NCI-H524 (cell line): ENCODE measurements around the gene DMRT3.

Experiments
- DNase-seq, 2 experiments: peaks; one replicate each; lab custom pipeline; 2025; lab: John Stamatoyannopoulos, UW

DMRT3 gene

DNA sequence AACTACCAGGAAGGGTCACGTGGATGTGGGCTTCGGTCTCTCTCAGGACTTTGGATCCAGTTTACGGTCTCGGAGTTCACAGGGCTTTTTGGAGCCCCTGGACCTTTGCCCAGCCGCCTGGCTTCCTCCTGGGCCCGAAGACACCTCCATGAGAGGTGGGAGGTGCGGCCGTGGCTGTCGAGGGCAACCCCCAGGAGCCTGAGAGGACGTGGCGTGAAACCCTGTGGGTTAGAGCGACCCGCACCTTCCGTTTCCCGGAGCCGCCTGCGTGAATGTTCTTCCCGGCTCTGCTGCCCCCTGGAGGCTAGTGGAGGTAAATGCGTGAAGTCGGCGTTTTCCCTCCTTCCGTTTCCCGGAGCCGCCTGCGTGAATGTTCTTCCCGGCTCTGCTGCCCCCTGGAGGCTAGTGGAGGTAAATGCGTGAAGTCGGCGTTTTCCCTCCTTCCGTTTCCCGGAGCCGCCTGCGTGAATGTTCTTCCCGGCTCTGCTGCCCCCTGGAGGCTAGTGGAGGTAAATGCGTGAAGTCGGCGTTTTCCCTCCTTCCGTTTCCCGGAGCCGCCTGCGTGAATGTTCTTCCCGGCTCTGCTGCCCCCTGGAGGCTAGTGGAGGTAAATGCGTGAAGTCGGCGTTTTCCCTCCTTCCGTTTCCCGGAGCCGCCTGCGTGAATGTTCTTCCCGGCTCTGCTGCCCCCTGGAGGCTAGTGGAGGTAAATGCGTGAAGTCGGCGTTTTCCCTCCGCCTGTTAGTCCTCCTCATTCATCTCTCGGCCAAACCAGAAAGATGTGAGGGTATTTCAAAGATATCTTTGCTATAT lies 22.1 kb downstream of the DMRT3 start:
- DNase-seq = peak in 1 of 2 experiments; percentile 26

DNA sequence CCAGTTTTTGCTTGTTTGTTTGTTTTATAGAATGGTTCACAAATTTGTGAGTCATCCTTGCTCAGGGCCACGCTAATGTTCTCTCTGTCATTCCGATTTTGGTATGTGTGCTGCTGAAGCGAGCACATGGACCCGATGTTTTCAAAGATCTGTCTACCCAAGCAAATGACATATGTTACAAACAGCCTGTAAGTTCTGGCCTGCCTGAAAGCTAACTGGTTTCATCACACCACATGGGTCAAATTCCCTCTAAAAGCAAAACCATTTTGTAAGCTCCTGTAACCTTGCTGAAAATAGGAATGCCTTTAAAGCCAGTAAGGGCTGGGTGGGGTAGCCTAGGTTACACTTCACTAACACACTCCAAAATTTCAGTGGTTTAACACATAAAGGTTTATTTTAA lies 25.4 kb downstream of the DMRT3 start:
- DNase-seq = no peak

DNA sequence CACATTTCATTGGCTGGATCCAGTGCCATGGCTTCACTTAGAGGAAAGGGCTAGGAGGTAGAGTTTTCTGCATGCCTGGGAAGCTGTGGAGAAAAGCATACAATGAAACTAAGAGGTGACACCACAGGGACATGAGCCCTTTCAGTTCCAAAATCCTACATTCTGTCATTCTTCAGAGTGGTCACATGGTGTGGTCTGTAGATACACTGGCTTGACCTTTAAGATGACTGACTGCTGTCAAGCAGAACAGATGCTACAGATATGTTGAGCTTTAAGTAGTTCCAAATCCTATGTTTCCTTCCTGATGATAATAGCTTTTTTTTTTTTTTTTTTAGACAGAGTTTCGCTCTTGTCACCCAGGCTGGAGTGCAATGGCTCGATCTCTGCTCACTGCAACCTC lies 26.2 kb downstream of the DMRT3 start:
- DNase-seq = no peak

DNA sequence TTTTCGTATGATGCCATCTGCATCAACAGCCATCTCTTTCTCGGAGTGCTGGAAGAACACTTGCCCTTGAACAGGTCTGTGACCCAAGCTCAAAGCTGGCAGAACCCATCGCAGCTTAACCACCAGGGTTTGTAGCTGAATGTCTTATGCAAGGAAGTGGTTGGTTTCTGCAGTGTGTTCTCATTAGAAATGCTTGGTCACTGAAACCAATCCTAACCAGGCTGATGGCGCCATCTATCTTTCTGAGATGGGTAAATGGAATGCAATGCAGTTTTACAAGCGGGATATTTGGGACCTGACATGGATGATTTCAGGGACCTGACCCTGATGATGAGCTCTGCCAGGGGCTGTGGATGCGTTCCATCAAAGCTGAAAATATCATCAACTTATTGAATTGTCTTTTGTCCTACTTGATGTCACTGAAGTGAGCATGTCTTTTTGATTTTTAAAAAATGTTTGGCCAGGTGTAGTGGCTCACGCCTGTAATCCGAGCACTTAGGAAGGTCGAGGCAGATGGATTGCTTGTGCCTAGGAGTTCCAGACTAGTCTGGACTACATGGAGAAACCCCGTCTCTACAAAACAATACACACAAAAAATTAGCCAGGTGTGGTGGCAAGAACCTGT lies 28.7 kb downstream of the DMRT3 start:
- peak in 1 of 2 experiments; percentile 70 for DNase-seq

DNA sequence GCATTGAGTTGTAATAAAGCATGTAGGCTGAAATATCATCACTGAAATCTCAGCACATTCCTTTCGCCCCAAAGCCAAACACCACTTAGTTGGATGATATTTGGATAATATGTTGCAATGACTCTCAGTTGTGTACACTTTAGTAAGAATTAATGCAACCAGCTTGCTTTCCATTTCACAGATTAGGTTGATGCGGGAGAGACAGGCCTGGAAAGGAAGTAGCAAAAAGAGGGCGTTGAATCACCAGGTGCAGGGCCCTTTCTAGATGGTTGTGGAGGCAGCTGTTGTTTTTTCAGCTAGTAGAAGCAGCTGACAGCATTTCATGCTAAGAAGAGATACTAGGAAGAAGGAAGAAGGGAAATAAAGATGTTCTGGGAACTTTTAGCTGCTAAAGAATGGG lies 30.9 kb downstream of the DMRT3 start:
- no peak for DNase-seq

DNA sequence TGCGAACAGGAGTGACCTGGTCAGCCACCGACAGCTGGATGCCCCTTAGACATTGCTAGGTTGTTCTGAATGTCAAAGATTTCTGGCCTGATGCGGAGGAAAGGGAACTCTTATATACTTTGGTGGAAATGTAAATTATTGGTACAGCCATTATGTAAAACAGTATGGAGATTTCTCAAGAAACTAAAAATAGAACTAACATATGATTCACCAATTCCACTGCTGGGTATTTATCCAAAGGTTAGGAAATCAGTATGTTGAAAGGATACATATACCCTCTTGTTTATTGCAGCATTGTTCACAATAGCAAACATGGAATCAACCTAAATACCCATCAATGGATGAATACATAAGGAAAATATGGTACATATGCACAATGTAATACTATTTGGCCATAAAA lies 31.8 kb downstream of the DMRT3 start:
- no peak for DNase-seq

DNA sequence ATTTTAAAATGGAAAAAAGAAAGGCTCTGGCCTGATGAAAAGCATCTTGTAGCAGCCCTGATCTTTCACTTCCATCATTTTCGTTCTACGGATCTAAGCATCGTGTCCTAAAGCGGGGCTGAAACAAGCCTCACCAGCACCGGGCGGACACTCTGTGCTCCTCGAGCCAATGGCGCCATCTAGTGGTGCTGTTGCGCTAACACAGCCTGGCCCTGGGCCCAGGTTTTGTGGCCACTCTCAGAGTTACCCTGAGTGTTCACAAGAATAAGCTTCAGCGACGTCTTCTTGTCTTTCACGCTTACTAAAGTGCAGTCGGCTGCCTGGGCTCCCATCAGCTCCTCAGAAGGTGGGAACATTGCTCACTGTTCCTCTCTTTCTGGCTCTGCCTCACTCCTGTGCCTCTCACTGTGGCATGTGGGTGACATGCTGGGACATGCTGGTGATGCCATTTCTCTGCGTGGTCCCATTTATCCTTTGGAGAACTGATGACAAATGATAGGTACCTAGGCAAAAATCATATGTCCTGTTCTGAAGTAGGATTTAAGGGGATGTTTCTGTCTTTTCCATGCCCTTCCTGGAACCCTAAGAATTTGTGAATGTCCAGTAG lies 32.7 kb downstream of the DMRT3 start:
- DNase-seq = peak; percentile 59 to 76

DNA sequence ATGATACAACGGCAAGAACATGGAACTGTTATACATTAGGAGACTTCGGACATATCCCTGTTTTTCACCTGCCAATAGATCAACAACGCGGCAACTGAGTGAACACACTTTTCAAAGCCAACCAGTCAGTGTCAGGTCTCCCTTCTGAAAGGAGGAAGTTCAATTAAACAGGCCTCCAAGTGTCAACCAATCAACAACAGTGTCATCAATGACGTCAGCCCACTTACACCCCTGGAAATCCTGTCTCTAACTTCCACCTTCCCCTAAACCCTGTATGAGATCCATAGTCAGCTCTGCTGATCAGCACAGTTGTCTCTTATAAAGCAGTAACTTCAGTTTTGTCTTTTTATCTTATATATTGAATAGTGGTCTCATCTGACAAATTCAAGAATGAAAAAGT lies 36.6 kb downstream of the DMRT3 start:
- no peak for DNase-seq

DNA sequence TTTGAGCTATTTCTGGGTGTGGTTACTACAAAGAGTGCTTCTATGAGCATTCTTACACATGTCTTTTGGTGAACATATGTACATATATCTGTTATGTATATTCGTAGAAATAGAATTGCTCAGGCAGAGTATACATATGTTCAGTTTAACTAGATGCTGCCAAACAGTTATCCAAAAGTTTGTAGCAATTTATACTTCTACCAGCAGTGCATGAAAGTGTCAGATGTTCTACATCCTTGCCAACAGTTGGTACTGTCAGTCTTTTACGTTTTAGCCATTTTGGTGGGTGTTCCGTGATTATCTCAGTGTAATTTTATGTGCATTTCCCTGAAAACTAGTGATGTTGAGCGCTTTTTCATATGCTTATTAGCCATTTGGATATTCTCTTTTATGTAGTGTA lies 37.8 kb downstream of the DMRT3 start:
- DNase-seq = no peak

DNA sequence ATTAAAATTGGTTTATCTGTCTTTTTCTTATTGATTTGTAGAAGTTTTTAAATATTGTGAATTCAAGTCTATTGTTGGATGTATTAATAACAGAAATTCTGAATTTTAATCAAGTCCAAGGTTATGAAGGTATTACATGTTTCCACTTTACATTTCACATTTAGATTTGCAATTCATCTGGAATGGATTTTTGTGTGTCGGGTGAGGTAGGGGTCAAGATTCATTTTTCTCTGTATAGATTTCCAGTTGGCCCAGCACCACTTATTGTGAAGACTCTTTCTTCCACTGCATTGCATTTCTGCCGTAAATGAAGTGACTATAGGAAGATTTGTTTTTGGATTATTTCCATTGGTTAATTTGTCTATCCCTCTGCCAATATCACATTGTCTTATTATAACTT lies 38.2 kb downstream of the DMRT3 start:
- no peak for DNase-seq

DNA sequence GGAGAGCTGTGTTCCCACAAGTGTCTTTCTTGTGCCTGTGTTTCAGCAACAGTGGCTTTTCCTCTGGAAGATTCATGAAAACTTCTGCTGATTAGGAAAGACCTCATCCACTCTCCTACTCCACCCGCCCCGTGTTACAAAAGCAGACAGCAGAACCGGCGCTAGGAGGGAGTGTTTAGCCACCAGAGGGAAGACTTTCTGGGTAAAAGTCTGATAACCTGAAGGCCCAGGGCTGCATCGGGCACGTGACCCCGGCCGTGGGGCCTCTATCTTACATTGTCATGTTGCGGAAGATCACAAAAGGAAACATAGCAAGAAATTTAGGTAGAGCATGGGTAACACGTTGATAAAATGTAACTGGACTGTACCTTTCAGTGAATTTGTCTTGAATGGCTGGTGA lies 41.7 kb downstream of the DMRT3 start:
- DNase-seq = peak in 1 of 2 experiments; percentile 63

DNA sequence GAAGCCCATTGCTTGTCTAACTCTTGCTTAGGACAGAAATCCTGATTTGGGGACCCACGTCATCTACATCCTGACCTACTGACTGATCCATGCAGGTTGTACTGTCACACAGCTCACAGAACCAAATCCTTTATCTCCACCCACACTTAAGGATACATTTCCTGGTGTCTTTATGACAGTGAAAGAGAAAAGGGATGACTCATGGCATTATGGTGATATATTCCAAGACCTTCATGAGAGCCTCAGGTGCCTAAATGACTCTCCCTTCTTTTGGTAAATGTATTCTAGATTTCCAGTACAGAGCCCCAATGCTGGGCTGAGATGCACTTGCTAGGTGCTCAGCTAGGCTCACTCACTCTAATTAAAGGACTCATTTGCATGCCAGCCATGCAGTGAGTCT lies 47.7 kb downstream of the DMRT3 start:
- no peak for DNase-seq

DNA sequence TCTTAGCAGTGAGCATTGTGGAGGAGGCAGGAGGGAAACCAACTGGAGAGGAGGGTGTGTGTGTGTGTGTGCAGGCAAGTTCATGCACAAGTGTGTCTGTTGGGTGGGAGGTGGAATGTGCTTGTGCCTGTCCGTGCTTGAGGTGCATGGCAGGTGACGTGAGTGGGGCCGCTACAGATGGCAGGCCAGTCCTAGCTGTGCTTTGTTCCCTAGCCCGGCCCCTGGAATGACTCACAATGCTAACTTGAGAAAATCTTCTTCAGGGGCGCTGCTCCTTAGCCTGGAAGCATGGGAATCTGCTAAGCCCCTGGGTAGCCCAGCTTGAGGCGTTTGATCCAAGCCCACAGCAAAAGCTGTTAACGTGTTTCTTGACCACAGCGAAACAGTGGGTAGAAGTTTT lies 48.7 kb downstream of the DMRT3 start:
- peak; percentile 73 to 95 for DNase-seq

DNA sequence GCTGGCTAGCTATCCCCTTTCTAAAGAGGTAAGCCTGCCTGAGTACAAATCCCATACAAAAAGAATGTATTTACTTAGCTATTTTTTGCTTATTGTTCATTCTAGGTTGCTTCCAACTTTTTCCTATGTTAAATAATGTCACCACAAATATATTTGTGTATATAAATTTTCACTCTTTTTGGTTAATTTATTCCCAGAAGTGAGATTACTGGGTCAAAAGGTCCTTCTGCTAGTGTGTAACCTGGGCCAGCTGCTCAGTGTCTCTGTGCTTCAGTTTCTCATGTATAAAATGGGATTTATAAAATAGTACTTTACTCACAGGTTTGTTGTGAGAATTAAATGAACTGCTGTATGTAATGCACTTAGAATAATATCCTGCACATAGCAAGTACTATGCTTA lies 49.8 kb downstream of the DMRT3 start:
- no peak for DNase-seq

DNA sequence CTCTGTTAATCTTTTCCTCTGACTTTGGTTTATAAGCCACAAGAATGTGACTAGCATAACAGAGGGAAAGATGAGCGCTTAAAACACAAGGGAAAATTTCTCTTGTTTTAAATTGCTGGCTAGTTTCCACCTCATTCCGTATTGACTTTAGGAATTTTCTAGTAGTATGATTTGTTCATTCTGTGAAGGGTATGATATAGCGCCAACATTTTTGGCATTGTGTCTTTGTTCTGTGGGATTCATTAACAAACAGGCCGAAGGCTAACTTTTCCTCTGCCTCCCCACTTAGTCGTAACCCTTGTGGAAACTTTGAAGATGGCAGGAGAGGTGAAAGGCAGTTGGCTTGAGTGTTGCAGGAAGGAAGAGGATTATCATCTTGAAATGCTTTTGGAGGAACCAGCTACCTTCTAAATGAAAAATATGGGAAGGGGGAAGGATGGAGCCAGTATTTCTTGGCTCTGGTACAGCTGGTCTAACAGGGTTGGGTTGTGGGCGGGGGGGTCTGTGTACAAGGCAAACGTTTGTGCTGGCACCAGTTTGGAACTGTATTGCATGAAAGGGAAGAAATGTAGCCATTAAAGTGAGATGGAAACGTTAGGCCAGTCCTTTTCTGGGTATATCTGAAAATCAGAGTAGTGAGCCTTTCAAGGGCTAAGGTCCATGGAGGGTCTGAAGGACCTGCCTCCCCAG lies 52.2 kb downstream of the DMRT3 start:
- DNase-seq = no peak

DNA sequence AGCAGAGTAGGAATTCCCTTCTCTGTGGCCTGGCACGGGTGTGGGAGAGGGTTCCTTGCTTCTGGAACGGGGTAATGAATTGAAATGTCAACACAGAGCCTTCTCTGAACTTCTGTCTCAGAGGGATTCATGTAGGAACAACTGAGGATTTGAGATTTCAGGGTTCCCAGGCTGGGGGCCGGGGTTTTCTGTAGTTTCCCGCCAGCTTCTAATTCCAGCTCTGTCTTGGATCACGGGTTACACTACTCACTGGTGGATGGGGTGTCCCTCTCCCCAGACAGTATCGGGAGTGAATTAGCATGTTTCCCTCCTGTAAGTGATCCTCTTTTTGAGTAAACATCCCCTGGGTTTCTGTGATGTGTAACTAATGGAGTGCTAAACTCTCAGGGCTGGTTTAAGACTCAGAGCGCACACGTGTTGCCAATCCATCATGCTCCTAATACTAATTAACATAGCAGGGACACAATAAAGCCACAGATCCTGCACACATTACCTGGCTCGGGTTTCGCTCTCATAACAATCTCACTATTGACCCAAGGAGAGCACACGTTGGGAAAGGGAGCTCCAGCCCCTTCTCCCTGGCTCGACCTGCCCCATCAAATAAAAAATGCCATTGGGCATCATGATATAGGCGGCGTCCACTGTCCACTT lies 55.6 kb downstream of the DMRT3 start:
- peak in 1 of 2 experiments; percentile 18 for DNase-seq

DNA sequence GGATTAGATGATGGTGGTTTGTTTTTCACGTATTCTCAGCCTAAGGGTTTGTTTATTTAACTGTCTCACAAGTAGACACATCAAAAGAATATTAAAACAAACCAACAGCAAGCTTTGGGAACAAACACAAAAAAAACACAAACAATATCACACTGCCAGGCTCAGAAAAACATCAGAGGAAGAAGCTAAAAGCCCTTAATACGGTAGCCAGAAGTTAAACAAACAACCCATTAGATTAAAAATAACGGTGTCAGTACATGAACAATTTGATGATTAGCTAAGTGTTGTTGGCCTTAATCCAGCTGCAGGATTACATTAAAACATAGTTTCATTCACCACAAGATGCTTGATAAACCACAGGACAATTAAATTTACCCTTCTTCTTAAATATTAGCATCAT lies 57.8 kb downstream of the DMRT3 start:
- peak in 1 of 2 experiments; percentile 15 for DNase-seq

DNA sequence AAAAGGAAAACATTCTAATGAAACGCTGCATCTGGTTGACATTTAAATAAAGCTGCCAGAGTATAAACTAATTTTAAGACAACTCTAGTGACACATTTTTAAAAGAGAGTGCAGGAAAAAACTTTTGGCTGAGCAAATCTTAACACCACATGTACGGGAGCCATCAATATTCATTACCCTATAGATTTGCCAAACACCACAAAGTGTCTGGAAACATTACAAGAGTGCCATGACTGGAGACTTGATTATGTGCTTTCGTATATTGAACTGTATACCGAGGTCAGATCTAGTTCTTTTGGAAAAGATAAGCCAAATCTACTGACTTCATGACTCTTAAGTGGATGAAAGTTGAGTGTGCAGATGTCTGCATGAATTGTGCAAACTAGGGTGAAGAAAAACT lies 63.1 kb downstream of the DMRT3 start:
- DNase-seq = no peak
